H1 (cell line): Measurements from ENCODE around the gene ZBTB46.

Experiments used
- BACH1 ChIP-seq: IDR thresholded peaks from 2 replicates; pipeline ENCODE4 v1.6.1; 2012; ENCODE audit warnings: low read length, improper control_type of control experiment
- CREB1 ChIP-seq: IDR thresholded peaks from 2 replicates; pipeline ENCODE4 v1.6.1; 2012; ENCODE audit warnings: inconsistent platforms
- EZH2 ChIP-seq: fragments of 200-600 bp; sonication (generic); IDR thresholded peaks from 2 replicates; pipeline ENCODE4 v1.7.1; 2012; ENCODE audit warnings: low read depth, mild to moderate bottlenecking, moderate library complexity, low read length, inconsistent platforms; ENCODE audit not compliant: severe bottlenecking
- FOSL1 ChIP-seq: IDR thresholded peaks from 2 replicates; pipeline ENCODE4 v1.6.1; 2011; ENCODE audit warnings: mild to moderate bottlenecking, low read depth, low read length, moderate library complexity; ENCODE audit not compliant: insufficient read depth
- POLR2AphosphoS5 ChIP-seq: IDR thresholded peaks from 2 replicates; pipeline ENCODE4 v1.6.1; 2011; ENCODE audit warnings: low read depth, low read length
- RAD21 ChIP-seq, 2 experiments: IDR thresholded peaks in 1 of 2; conservative IDR thresholded peaks in 1 of 2; 2 replicates each; pipeline ENCODE4 v1.6.1; 2011; ENCODE audit warnings: low read depth in 2 of 2, low read length in 2 of 2, improper control_type of control experiment in 1 of 2, inconsistent platforms in 1 of 2, mild to moderate bottlenecking in 1 of 2, moderate library complexity in 1 of 2
- TAF1 ChIP-seq: IDR thresholded peaks from 2 replicates; pipeline ENCODE4 v1.6.1; 2011; ENCODE audit warnings: mild to moderate bottlenecking, low read depth, low read length
- TAF7 ChIP-seq: optimal IDR thresholded peaks from 2 replicates; pipeline ENCODE3; 2011; ENCODE audit warnings: low read depth, mild to moderate bottlenecking, inconsistent platforms, low read length, moderate library complexity, borderline replicate concordance
- YY1 ChIP-seq: IDR thresholded peaks from 2 replicates; pipeline ENCODE4 v1.6.1; 2011; ENCODE audit warnings: low read depth, mild to moderate bottlenecking, low read length
- TF ChIP-seq, protein P1 (sequence below), 3 experiments: IDR thresholded peaks; 1 replicate in 2 of 3; 2 replicates in 1 of 3; pipeline versions ENCODE4 v1.5.1 to v1.6.1; 2011; ENCODE audit warnings: low read length in 3 of 3, mild to moderate bottlenecking in 3 of 3, inconsistent platforms in 2 of 3, low read depth in 1 of 3, moderate library complexity in 1 of 3; ENCODE audit not compliant: insufficient read depth in 1 of 3; ENCODE audit errors: control extremely low read depth in 1 of 3

- TF ChIP-seq, protein P1, sequence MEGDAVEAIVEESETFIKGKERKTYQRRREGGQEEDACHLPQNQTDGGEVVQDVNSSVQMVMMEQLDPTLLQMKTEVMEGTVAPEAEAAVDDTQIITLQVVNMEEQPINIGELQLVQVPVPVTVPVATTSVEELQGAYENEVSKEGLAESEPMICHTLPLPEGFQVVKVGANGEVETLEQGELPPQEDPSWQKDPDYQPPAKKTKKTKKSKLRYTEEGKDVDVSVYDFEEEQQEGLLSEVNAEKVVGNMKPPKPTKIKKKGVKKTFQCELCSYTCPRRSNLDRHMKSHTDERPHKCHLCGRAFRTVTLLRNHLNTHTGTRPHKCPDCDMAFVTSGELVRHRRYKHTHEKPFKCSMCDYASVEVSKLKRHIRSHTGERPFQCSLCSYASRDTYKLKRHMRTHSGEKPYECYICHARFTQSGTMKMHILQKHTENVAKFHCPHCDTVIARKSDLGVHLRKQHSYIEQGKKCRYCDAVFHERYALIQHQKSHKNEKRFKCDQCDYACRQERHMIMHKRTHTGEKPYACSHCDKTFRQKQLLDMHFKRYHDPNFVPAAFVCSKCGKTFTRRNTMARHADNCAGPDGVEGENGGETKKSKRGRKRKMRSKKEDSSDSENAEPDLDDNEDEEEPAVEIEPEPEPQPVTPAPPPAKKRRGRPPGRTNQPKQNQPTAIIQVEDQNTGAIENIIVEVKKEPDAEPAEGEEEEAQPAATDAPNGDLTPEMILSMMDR (IDR thresholded peaks at IDR 0.05; ENCODE audit: control extremely low read depth in 1 of 3, insufficient read depth in 1 of 3, low read depth in 1 of 3, low read length in 3 of 3): no peak
- no peak for TF ChIP-seq FOSL1
- TF ChIP-seq CREB1: no peak
- no peak for TF ChIP-seq RAD21 (IDR thresholded peaks at IDR 0.05 in 1 of 2, conservative IDR thresholded peaks at IDR 0.05 in 1 of 2; ENCODE audit: low read depth in 2 of 2, low read length in 2 of 2)
- TF ChIP-seq EZH2: no peak
- no peak for TF ChIP-seq YY1
- no peak for TF ChIP-seq TAF1
- no peak for TF ChIP-seq BACH1
- TF ChIP-seq POLR2AphosphoS5: no peak
- TF ChIP-seq TAF7: no peak
These were observed 28.4 kb downstream of the ZBTB46 start for GRCh38 chr20:63802469-63803240.
